HepG2 (cell line): ENCODE measurements around the gene FAM209B. TPM values are rescaled to one million over a fixed set of nuclear protein-coding genes. Genes with fewer than 3 reads are reported as not detected.

Experiments
- ARNT2 ChIP-seq: sonication (generic); formaldehyde crosslinking; IDR thresholded peaks from 2 replicates; pipeline ENCODE4 v1.8.0; 2022; ENCODE audit warnings: mild to moderate bottlenecking, low read depth, missing genetic modification reagents, moderate library complexity
- ETV5 ChIP-seq: IDR thresholded peaks from 2 replicates; pipeline ENCODE4 v1.6.1; 2018; ENCODE audit warnings: missing biosample characterization, missing genetic modification reagents, inconsistent platforms, borderline replicate concordance
- FOXP1 ChIP-seq, 2 experiments: fragments of 450-650 bp in 1 of 2; IDR thresholded peaks; 2 replicates each; pipeline ENCODE4 v1.6.1; 2017 to 2018; ENCODE audit warnings: antibody characterized with exemption in 1 of 2
- JDP2 ChIP-seq: sonication (generic); formaldehyde crosslinking; IDR thresholded peaks from 2 replicates; pipeline ENCODE4 v1.8.1; 2022; ENCODE audit warnings: missing genetic modification reagents, borderline replicate concordance
- KLF13 ChIP-seq: sonication (generic); formaldehyde crosslinking; IDR thresholded peaks from 2 replicates; pipeline ENCODE4 v1.4.0; 2020; ENCODE audit warnings: mild to moderate bottlenecking, missing genetic modification reagents
- KLF16 ChIP-seq, 2 experiments: sonication (generic) in 1 of 2; formaldehyde crosslinking in 1 of 2; IDR thresholded peaks; 2 replicates each; pipeline versions ENCODE4 v1.6.1 to v1.8.0; 2016 to 2023; ENCODE audit warnings: missing genetic modification reagents in 2 of 2, missing compliant biosample characterization in 1 of 2
- NFIB ChIP-seq: sonication (generic); formaldehyde crosslinking; IDR thresholded peaks from 2 replicates; pipeline ENCODE4 v1.9.0; 2021; ENCODE audit warnings: missing genetic modification reagents, mild to moderate bottlenecking, borderline replicate concordance
- PAX8 ChIP-seq: sonication (generic); formaldehyde crosslinking; IDR thresholded peaks from 2 replicates; pipeline ENCODE4 v1.8.0; 2022; ENCODE audit warnings: mild to moderate bottlenecking, missing genetic modification reagents, borderline replicate concordance
- PCBP1 ChIP-seq: fragments of 200-400 bp; formaldehyde crosslinking; IDR thresholded peaks from 2 replicates; pipeline ENCODE4 v1.6.1; 2017; ENCODE audit warnings: mild to moderate bottlenecking, low read depth, low read length, borderline replicate concordance
- ZFP36L2 ChIP-seq: sonication (generic); formaldehyde crosslinking; IDR thresholded peaks from 2 replicates; pipeline ENCODE4 v1.4.0; 2020; ENCODE audit warnings: missing genetic modification reagents
- ZNF124 ChIP-seq: sonication (generic); formaldehyde crosslinking; IDR thresholded peaks from 2 replicates; pipeline ENCODE4 v1.4.0; 2020; ENCODE audit warnings: missing genetic modification reagents
- ZNF136 ChIP-seq: sonication (generic); formaldehyde crosslinking; IDR thresholded peaks from 2 replicates; pipeline ENCODE4 v1.8.1; 2022; ENCODE audit warnings: low read depth, mild to moderate bottlenecking, moderate library complexity, missing genetic modification reagents
- ZNF225 ChIP-seq: sonication (generic); formaldehyde crosslinking; IDR thresholded peaks from 2 replicates; pipeline ENCODE4 v1.4.0; 2020; ENCODE audit warnings: mild to moderate bottlenecking, missing genetic modification reagents
- ZNF3 ChIP-seq: IDR thresholded peaks from 2 replicates; pipeline ENCODE4 v1.7.0; 2017; ENCODE audit warnings: inconsistent platforms
- ZNF333 ChIP-seq: sonication (generic); formaldehyde crosslinking; IDR thresholded peaks from 2 replicates; pipeline ENCODE4 v1.4.0; 2020; ENCODE audit warnings: mild to moderate bottlenecking, missing genetic modification reagents, borderline replicate concordance
- ZNF879 ChIP-seq: sonication (generic); formaldehyde crosslinking; IDR thresholded peaks from 2 replicates; pipeline ENCODE4 v1.8.1; 2023; ENCODE audit warnings: missing genetic modification reagents
- ZSCAN21 ChIP-seq: sonication (generic); formaldehyde crosslinking; IDR thresholded peaks from 2 replicates; pipeline ENCODE4 v1.8.0; 2022; ENCODE audit warnings: mild to moderate bottlenecking, missing genetic modification reagents, moderate library complexity, borderline replicate concordance
- polyA plus RNA-seq, 8 experiments: library from polyadenylated mRNA; depleted of rRNA in 3 of 8; stranded (reverse) in 7 of 8; unstranded in 1 of 8; fragments of >200 nt; fragmentation: Illumina TruSeq in 4 of 8; extraction: Trizol in 4 of 8; gene quantifications; 2 replicates each; pipeline versions ENCODE4 v1.2.1 to v1.2.3, GENCODE V29; 2011 to 2016; ENCODE audit warnings: low read depth in 4 of 8, missing spikeins in 1 of 8, mixed read lengths in 1 of 8; ENCODE audit not compliant: insufficient read depth in 1 of 8
- total RNA-seq, 5 experiments: library from RNA; depleted of rRNA; stranded (reverse); fragments of >200 nt; fragmentation: Illumina TruSeq; extraction: Trizol; gene quantifications; 2 replicates each; pipeline ENCODE4 v1.2.3, GENCODE V29; 2016; ENCODE audit warnings: low read depth in 1 of 5
- TF ChIP-seq, protein P1 (sequence below): sonication (generic); formaldehyde crosslinking; IDR thresholded peaks from 2 replicates; pipeline ENCODE4 v1.9.0; 2021; ENCODE audit warnings: missing genetic modification reagents, borderline replicate concordance
- TF ChIP-seq, protein P2 (sequence below): sonication (generic); IDR thresholded peaks from 2 replicates; pipeline ENCODE4 v1.6.1; 2016; ENCODE audit warnings: low read depth, borderline replicate concordance
- TF ChIP-seq, protein P3 (sequence below): sonication (generic); formaldehyde crosslinking; IDR thresholded peaks from 2 replicates; pipeline ENCODE4 v1.4.0; 2020; ENCODE audit warnings: missing genetic modification reagents, borderline replicate concordance
- TF ChIP-seq, protein P4 (sequence below): IDR thresholded peaks from 2 replicates; pipeline ENCODE4 v1.6.1; 2016; ENCODE audit warnings: missing biosample characterization, missing genetic modification reagents, low read depth

The FAM209B gene
- total and polyA plus RNA-seq, 2 of the 13 experiments (the other 11 are each of a cell fraction or from before 2014, with no cell fraction given): 0.24 to 0.42 TPM

DNA sequence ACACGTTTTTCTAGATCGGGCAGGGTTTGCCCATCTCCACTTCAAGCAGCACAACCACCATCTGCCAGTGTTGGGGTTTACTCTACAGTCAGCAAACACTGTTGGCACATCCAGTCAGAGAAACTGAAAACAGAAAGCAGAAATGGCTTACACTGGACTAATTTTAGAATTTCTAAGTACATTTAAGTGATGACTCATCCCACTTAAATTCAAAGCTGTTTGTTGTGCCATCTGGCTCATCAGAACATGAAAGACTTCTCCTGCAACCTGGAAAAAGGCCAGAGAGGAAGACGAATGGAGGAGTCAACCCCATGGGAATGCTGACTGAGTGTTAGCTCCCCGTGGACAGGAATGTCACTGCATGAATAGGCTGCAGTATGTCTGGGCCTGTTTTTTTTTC, 21.8 kb downstream of the FAM209B start (continued):
- TF ChIP-seq, protein P1, sequence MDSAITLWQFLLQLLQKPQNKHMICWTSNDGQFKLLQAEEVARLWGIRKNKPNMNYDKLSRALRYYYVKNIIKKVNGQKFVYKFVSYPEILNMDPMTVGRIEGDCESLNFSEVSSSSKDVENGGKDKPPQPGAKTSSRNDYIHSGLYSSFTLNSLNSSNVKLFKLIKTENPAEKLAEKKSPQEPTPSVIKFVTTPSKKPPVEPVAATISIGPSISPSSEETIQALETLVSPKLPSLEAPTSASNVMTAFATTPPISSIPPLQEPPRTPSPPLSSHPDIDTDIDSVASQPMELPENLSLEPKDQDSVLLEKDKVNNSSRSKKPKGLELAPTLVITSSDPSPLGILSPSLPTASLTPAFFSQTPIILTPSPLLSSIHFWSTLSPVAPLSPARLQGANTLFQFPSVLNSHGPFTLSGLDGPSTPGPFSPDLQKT (CRISPR knock-in tag): no peak
- TF ChIP-seq, protein P2, sequence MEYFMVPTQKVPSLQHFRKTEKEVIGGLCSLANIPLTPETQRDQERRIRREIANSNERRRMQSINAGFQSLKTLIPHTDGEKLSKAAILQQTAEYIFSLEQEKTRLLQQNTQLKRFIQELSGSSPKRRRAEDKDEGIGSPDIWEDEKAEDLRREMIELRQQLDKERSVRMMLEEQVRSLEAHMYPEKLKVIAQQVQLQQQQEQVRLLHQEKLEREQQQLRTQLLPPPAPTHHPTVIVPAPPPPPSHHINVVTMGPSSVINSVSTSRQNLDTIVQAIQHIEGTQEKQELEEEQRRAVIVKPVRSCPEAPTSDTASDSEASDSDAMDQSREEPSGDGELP: peak; percentile 32; the same call in 1 of the 2 replicates
- TF ChIP-seq ZNF3 (CRISPR knock-in tag): 0 out of 2 replicates have a peak, but pooled peaks have one; percentile 49
- TF ChIP-seq ZNF124 (CRISPR knock-in tag): no peak
- no peak for TF ChIP-seq ZSCAN21 (CRISPR knock-in tag)
- TF ChIP-seq KLF16 (CRISPR knock-in tag; IDR thresholded peaks at IDR 0.05): no peak
- TF ChIP-seq JDP2 (CRISPR knock-in tag): no peak
- TF ChIP-seq ZNF136 (CRISPR knock-in tag): no peak
- no peak for TF ChIP-seq PAX8 (CRISPR knock-in tag)
- TF ChIP-seq ZNF225 (CRISPR knock-in tag): no peak
- no peak for TF ChIP-seq ZFP36L2 (CRISPR knock-in tag)
- no peak for TF ChIP-seq ZNF333 (CRISPR knock-in tag)
- no peak for TF ChIP-seq FOXP1 (IDR thresholded peaks at IDR 0.05)
- TF ChIP-seq FOXP1 (CRISPR knock-in tag; IDR thresholded peaks at IDR 0.05): peak; percentile 42
- no peak for TF ChIP-seq KLF13 (CRISPR knock-in tag)
- TF ChIP-seq, protein P3, sequence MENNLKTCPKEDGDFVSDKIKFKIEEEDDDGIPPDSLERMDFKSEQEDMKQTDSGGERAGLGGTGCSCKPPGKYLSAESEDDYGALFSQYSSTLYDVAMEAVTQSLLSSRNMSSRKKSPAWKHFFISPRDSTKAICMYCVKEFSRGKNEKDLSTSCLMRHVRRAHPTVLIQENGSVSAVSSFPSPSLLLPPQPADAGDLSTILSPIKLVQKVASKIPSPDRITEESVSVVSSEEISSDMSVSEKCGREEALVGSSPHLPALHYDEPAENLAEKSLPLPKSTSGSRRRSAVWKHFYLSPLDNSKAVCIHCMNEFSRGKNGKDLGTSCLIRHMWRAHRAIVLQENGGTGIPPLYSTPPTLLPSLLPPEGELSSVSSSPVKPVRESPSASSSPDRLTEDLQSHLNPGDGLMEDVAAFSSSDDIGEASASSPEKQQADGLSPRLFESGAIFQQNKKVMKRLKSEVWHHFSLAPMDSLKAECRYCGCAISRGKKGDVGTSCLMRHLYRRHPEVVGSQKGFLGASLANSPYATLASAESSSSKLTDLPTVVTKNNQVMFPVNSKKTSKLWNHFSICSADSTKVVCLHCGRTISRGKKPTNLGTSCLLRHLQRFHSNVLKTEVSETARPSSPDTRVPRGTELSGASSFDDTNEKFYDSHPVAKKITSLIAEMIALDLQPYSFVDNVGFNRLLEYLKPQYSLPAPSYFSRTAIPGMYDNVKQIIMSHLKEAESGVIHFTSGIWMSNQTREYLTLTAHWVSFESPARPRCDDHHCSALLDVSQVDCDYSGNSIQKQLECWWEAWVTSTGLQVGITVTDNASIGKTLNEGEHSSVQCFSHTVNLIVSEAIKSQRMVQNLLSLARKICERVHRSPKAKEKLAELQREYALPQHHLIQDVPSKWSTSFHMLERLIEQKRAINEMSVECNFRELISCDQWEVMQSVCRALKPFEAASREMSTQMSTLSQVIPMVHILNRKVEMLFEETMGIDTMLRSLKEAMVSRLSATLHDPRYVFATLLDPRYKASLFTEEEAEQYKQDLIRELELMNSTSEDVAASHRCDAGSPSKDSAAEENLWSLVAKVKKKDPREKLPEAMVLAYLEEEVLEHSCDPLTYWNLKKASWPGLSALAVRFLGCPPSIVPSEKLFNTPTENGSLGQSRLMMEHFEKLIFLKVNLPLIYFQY (CRISPR knock-in tag): no peak
- TF ChIP-seq ZNF879: no peak
- no peak for TF ChIP-seq ARNT2
- TF ChIP-seq, protein P4, sequence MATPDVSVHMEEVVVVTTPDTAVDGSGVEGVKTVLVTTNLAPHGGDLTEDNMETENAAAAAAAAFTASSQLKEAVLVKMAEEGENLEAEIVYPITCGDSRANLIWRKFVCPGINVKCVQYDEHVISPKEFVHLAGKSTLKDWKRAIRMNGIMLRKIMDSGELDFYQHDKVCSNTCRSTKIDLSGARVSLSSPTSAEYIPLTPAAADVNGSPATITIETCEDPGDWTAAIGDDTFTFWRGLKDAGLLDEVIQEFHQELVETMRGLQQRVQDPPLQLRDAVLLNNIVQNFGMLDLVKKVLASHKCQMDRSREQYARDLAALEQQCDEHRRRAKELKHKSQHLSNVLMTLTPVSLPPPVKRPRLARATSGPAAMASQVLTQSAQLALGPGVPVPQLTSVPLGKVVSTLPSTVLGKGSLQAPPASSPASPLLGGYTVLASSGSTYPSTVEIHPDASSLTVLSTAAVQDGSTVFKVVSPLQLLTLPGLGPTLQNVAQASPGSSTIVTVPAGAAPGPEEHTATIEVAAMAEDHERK (CRISPR knock-in tag): no peak
- TF ChIP-seq NFIB (CRISPR knock-in tag): no peak
- TF ChIP-seq ETV5 (CRISPR knock-in tag): no peak
- no peak for TF ChIP-seq PCBP1
